ELR (cell line): ENCODE data around the gene UXS1.
"Not testable (repeated sequence)": the region's sequence is repeated elsewhere in the genome, so short reads cannot be mapped to it uniquely, and the experiment has no call there.

Experiments
- DNase-seq: peaks from one replicate; pipeline ENCODE4 v3.0.0-alpha.2; 2015; ENCODE audit warnings: low read depth

Gene UXS1

GRCh38 chr2:106160786-106161261, 33.3 kb downstream of the UXS1 start:
- DNase-seq: no peak

- no peak for DNase-seq
These were observed 34.0 kb downstream of the UXS1 start for GRCh38 chr2:106159866-106160785.

GRCh38 chr2:106158871-106159270, 35.2 kb downstream of the UXS1 start:
- no peak for DNase-seq

GRCh38 chr2:106158131-106158530, 36.0 kb downstream of the UXS1 start:
- DNase-seq: no peak

GRCh38 chr2:106157416-106157815, 36.7 kb downstream of the UXS1 start:
- no peak for DNase-seq

- peak; percentile 39 for DNase-seq
These were observed 37.5 kb downstream of the UXS1 start for GRCh38 chr2:106156305-106157296.

- no peak for DNase-seq
These were observed 40.3 kb downstream of the UXS1 start for GRCh38 chr2:106153781-106154180.

- DNase-seq: peak; percentile 65
These were observed 46.4 kb downstream of the UXS1 start for GRCh38 chr2:106147665-106148064.

GRCh38 chr2:106147159-106147558, 46.9 kb downstream of the UXS1 start:
- peak; percentile 85 for DNase-seq

GRCh38 chr2:106144621-106145331, 49.3 kb downstream of the UXS1 start:
- DNase-seq: no peak

GRCh38 chr2:106143495-106144215, 50.4 kb downstream of the UXS1 start:
- peak; percentile 82 for DNase-seq

GRCh38 chr2:106142683-106143082, 51.4 kb downstream of the UXS1 start:
- DNase-seq: no peak

GRCh38 chr2:106140913-106141312, 53.2 kb downstream of the UXS1 start:
- no peak for DNase-seq

GRCh38 chr2:106140113-106140512, 54.0 kb downstream of the UXS1 start:
- no peak for DNase-seq

- DNase-seq: no peak
These were observed 54.7 kb downstream of the UXS1 start for GRCh38 chr2:106139238-106139935.

GRCh38 chr2:106138543-106139237, 55.4 kb downstream of the UXS1 start:
- DNase-seq: no peak

- DNase-seq: no peak
These were observed 56.2 kb downstream of the UXS1 start for GRCh38 chr2:106137731-106138521.

- DNase-seq: not testable (repeated sequence)
These were observed 62.9 kb downstream of the UXS1 start for GRCh38 chr2:106131192-106131591.
